Panc1 (cell line): ENCODE results near the gene SEMA4D. TPM values are rescaled to one million over a fixed set of nuclear protein-coding genes. Genes with fewer than 3 reads are reported as not detected.

Experiments
- ATAC-seq: fragments of 200-7000 bp; cut with Tn5 transposase; 2 replicates; pipeline ENCODE4 v1.9.1; 2020; ENCODE audit warnings: mild to moderate bottlenecking, moderate library complexity
- BruUV-seq: library from RNA; stranded (reverse); fragments of 400-500 nt; replicated peaks from 2 replicates; lab custom pipeline; 2021; lab: Mats Ljungman, UMichigan
- CTCF ChIA-PET: fragments of 300-600 bp; sonication (Branson Sonifier 250); formaldehyde crosslinking; loops from one replicate; lab custom pipeline; 2022; ENCODE audit warnings: antibody characterized with exemption; lab: Charles Lee
- POLR2A ChIA-PET: fragments of 300-600 bp; sonication (Branson Sonifier 250); formaldehyde crosslinking; loops from one replicate; lab custom pipeline; 2022; ENCODE audit warnings: antibody characterized with exemption; lab: Charles Lee
- DNase-seq: peaks from one replicate; pipeline ENCODE4 v3.0.0-alpha.2; 2010; ENCODE audit warnings: low read depth, low spot score
- H3K27ac ChIP-seq: 2 replicates; pipeline ENCODE4 v1.5.1; 2011; ENCODE audit warnings: mild to moderate bottlenecking, low read length, inconsistent platforms
- H3K27me3 ChIP-seq: fragments of 200-500 bp; sonication (Bioruptor generic); 2 replicates; pipeline ENCODE4 v1.6.0; 2014; ENCODE audit warnings: low read length, inconsistent platforms; ENCODE audit not compliant: control insufficient read depth, insufficient read depth
- H3K36me3 ChIP-seq: fragments of 200-500 bp; sonication (Bioruptor generic); 2 replicates; pipeline ENCODE4 v1.5.1; 2014; ENCODE audit warnings: inconsistent platforms, mild to moderate bottlenecking, low read length, moderate library complexity; ENCODE audit not compliant: control insufficient read depth, insufficient read depth
- H3K4me1 ChIP-seq: 2 replicates; pipeline ENCODE4 v1.5.1; 2011; ENCODE audit warnings: inconsistent platforms, mild to moderate bottlenecking, low read length, moderate library complexity; ENCODE audit not compliant: control insufficient read depth, insufficient read depth
- H3K4me3 ChIP-seq, 2 experiments: 2 replicates each; pipeline ENCODE4 v1.5.1; 2011 to 2012; ENCODE audit warnings: low read depth in 2 of 2, low read length in 2 of 2, mild to moderate bottlenecking in 2 of 2, inconsistent platforms in 1 of 2, moderate library complexity in 1 of 2
- H3K9me3 ChIP-seq: fragments of 200-500 bp; sonication (Bioruptor generic); 2 replicates; pipeline ENCODE4 v1.5.1; 2014; ENCODE audit warnings: low read depth, mild to moderate bottlenecking, inconsistent platforms, low read length, moderate library complexity; ENCODE audit not compliant: control insufficient read depth, insufficient read depth
- POLR2AphosphoS5 ChIP-seq: IDR thresholded peaks from 2 replicates; pipeline ENCODE4 v1.6.1; 2012; ENCODE audit warnings: mild to moderate bottlenecking, low read depth, low read length, moderate library complexity
- SIN3A ChIP-seq: IDR thresholded peaks from 2 replicates; pipeline ENCODE4 v1.6.1; 2012; ENCODE audit warnings: low read depth, mild to moderate bottlenecking, low read length, moderate library complexity, borderline replicate concordance; ENCODE audit not compliant: insufficient read depth
- TCF7L2 ChIP-seq: IDR thresholded peaks from 2 replicates; pipeline ENCODE4 v1.6.1; 2011; ENCODE audit warnings: mild to moderate bottlenecking, low read depth, low read length, inconsistent platforms
- in situ Hi-C: cut with HindIII; loops from 2 replicates; pipeline ENCODE4 v1.10.0; 2016; ENCODE audit warnings: low sequenced_read_pairs, low pct_unique_long_range_greater_than_20kb
- intact Hi-C: fragments of 100-400 bp; cut with micrococcal nuclease; formaldehyde crosslinking; loops from one replicate; pipeline ENCODE4 v1.10.0; 2022; ENCODE audit not compliant: unreplicated experiment
- total RNA-seq: library from RNA; stranded (reverse); gene quantifications from one replicate; pipeline ENCODE4 v1.2.1, GENCODE V29; 2021; ENCODE audit not compliant: unreplicated experiment
- TF ChIP-seq, protein P1 (sequence below), 2 experiments: IDR thresholded peaks; 2 replicates each; pipeline ENCODE4 v1.6.1; 2011 to 2012; ENCODE audit warnings: low read depth in 2 of 2, control low read depth in 1 of 2, low read length in 1 of 2, mild to moderate bottlenecking in 1 of 2, moderate library complexity in 1 of 2; ENCODE audit not compliant: insufficient read depth in 1 of 2
- TF ChIP-seq, protein P2 (sequence below): fragments of 450-650 bp; IDR thresholded peaks from 2 replicates; pipeline ENCODE4 v1.5.1; 2017; ENCODE audit warnings: mild to moderate bottlenecking

SEMA4D gene
- total RNA-seq, 1 experiment from 2014 or later, result 6.5 TPM

DNA sequence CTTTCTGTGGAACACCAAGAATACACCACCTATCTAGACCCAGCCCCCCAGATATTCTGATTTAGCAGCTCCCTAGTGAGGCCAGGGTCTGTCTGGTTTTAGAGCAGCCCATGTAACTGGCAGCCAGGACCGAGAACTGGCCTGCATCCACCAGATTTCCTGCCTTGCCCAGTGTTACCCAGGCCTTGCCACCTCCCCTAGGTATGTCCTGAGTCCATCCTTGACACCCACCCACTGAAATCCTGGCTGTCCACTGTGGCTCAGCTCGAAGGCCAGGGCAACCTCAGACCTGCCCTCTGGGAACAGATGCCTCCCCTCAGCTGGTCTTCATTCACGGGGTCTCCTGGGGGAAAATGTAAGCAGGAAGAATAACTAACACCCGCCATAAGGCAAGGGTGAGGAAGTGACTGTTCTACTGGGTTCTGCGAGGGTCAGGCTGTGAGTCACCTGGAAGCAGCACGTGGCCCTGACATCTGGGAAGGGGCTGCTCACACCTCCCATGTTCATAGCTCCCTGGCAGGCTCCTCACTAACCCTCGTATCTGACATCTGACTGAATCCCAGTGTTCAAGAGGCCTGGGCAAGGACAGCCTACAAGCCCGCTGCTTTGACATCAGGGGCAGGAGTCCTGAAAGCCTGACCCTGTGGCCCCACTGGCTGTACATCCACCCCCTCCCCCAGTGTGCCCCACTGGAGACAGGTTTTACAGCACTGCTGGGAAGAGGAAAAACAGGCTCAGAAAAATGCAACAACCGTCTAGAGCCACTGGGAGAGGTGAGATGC lies 72.7 kb downstream of the SEMA4D start:
- no peaks in the 10 kb centered on the region for H3K9me3 ChIP-seq
- H3K4me1 ChIP-seq, result no peaks in the 10 kb centered on the region
- POLR2A ChIA-PET, result no interaction called here
- CTCF ChIA-PET, result no interaction called here
- TF ChIP-seq POLR2AphosphoS5 (no peak), SIN3A (no peak)
- BruUV-seq, result no TSS peak
- H3K4me3 ChIP-seq, result no peak overlapping the region
- ATAC-seq (no peak), DNase-seq (no peak)
- no peaks in the 10 kb centered on the region for H3K36me3 ChIP-seq
- no peak overlapping the region for H3K27ac ChIP-seq
- H3K27me3 ChIP-seq, result no peaks in the 10 kb centered on the region
- intact Hi-C loops, result loop anchor here (10.0 kb wide), 1 partner anchor 120 kb away; no protein-coding TSS in a partner anchor
- in situ Hi-C loops, result no loop called here

DNA sequence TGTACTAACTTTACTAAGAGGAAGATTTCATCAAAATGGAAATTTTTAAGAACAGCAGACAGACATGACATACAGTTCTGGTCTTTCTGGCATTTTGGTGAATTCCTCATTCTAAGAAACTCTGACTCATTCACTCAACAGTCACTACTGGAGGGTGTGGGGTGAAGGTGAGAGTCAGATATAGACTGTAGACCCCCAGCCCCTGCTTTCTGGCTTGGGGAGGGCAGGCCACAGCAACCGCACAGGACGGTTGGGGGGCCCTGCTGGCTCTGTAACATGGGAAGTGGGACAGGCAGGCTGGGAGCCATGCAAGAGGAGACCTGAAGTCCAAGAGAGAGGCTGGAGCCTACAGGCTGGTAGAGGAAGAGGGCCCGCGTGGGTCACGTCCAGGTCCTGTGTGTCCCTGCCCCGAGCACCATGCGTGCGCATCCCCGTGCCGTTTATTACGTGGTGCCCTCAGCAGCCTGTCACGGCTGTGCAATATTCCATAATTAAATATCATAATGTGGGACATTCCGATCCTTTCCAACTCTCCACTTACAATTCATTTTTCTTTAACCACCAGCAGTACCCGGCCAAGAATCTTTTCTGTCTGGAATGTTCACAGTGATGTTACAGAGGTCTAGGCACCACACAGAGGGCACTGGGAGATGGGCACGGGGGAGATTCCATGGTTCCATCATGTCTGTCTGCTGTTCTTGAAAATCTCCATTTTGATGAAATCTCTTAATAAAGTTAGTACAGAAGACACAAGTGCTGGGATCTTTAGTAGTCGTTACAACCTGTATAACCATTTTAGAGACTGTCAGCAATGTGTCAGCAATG lies 75.5 kb downstream of the SEMA4D start:
- Histone ChIP-seq H3K36me3 (no peaks in the 10 kb centered on the region), H3K27ac (no peak overlapping the region), H3K9me3 (no peaks in the 10 kb centered on the region), H3K27me3 (no peaks in the 10 kb centered on the region), H3K4me3 (no peak overlapping the region), H3K4me1 (no peaks in the 10 kb centered on the region)
- TF ChIP-seq TCF7L2 (no peak), SIN3A (no peak), POLR2AphosphoS5 (no peak)
- TF ChIP-seq, protein P1, sequence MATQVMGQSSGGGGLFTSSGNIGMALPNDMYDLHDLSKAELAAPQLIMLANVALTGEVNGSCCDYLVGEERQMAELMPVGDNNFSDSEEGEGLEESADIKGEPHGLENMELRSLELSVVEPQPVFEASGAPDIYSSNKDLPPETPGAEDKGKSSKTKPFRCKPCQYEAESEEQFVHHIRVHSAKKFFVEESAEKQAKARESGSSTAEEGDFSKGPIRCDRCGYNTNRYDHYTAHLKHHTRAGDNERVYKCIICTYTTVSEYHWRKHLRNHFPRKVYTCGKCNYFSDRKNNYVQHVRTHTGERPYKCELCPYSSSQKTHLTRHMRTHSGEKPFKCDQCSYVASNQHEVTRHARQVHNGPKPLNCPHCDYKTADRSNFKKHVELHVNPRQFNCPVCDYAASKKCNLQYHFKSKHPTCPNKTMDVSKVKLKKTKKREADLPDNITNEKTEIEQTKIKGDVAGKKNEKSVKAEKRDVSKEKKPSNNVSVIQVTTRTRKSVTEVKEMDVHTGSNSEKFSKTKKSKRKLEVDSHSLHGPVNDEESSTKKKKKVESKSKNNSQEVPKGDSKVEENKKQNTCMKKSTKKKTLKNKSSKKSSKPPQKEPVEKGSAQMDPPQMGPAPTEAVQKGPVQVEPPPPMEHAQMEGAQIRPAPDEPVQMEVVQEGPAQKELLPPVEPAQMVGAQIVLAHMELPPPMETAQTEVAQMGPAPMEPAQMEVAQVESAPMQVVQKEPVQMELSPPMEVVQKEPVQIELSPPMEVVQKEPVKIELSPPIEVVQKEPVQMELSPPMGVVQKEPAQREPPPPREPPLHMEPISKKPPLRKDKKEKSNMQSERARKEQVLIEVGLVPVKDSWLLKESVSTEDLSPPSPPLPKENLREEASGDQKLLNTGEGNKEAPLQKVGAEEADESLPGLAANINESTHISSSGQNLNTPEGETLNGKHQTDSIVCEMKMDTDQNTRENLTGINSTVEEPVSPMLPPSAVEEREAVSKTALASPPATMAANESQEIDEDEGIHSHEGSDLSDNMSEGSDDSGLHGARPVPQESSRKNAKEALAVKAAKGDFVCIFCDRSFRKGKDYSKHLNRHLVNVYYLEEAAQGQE (IDR thresholded peaks at IDR 0.05; ENCODE audit: insufficient read depth in 1 of 2, low read depth in 2 of 2, low read length in 1 of 2), result no peak
- TF ChIP-seq, protein P2, sequence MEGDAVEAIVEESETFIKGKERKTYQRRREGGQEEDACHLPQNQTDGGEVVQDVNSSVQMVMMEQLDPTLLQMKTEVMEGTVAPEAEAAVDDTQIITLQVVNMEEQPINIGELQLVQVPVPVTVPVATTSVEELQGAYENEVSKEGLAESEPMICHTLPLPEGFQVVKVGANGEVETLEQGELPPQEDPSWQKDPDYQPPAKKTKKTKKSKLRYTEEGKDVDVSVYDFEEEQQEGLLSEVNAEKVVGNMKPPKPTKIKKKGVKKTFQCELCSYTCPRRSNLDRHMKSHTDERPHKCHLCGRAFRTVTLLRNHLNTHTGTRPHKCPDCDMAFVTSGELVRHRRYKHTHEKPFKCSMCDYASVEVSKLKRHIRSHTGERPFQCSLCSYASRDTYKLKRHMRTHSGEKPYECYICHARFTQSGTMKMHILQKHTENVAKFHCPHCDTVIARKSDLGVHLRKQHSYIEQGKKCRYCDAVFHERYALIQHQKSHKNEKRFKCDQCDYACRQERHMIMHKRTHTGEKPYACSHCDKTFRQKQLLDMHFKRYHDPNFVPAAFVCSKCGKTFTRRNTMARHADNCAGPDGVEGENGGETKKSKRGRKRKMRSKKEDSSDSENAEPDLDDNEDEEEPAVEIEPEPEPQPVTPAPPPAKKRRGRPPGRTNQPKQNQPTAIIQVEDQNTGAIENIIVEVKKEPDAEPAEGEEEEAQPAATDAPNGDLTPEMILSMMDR, result no peak
- no peak for ATAC-seq
- CTCF ChIA-PET, result no interaction called here
- intact Hi-C loops (loop anchor here (10.0 kb wide), 1 partner anchor 122 kb away; no protein-coding TSS in a partner anchor), in situ Hi-C loops (no loop called here)
- no peak for DNase-seq
- BruUV-seq, result no TSS peak
- POLR2A ChIA-PET, result no interaction called here
